Measurements from ENCODE around the gene EVI5L. TPM values are rescaled to one million over a fixed set of nuclear protein-coding genes. Genes with fewer than 3 reads are reported as not detected.

Gene EVI5L
- total RNA-seq, 1 donor from 2014 or later: 9.2 TPM

- Histone ChIP-seq H3K36me3 (ENCODE audit: control insufficient read depth, insufficient read depth, low read length) (no peaks in the 10 kb centered on the region), H3K4me3 (ENCODE audit: low read depth, low read length) (no peak overlapping the region), H3K27me3 (ENCODE audit: control insufficient read depth, insufficient read depth, low read length) (no peaks in the 10 kb centered on the region)
- DNase-seq (ENCODE audit: low read depth) (peak; percentile 88), FAIRE-seq (peak; percentile 99)
- no peak for TF ChIP-seq CTCF (IDR thresholded peaks at IDR 0.05; ENCODE audit: insufficient read depth, low read length, severe bottlenecking)
Measured at GRCh38 chr19:7833225-7834099, 3.4 kb downstream of the EVI5L start.

- TF ChIP-seq CTCF (IDR thresholded peaks at IDR 0.05; ENCODE audit: insufficient read depth, low read length, severe bottlenecking): no peak
- Histone ChIP-seq H3K27me3 (ENCODE audit: control insufficient read depth, insufficient read depth, low read length) (no peaks in the 10 kb centered on the region), H3K4me3 (ENCODE audit: low read depth, low read length) (no peak overlapping the region), H3K36me3 (ENCODE audit: control insufficient read depth, insufficient read depth, low read length) (no peaks in the 10 kb centered on the region)
- FAIRE-seq (no peak), DNase-seq (ENCODE audit: low read depth) (no peak)
Measured at GRCh38 chr19:7839476-7839875, 9.5 kb downstream of the EVI5L start.

GRCh38 chr19:7840629-7841028, 10.6 kb downstream of the EVI5L start:
- FAIRE-seq (no peak), DNase-seq (ENCODE audit: low read depth) (no peak)
- no peaks in the 10 kb centered on the region for H3K36me3 ChIP-seq (ENCODE audit: control insufficient read depth, insufficient read depth, low read length)
- no peaks in the 10 kb centered on the region for H3K27me3 ChIP-seq (ENCODE audit: control insufficient read depth, insufficient read depth, low read length)
- no peak for TF ChIP-seq CTCF (IDR thresholded peaks at IDR 0.05; ENCODE audit: insufficient read depth, low read length, severe bottlenecking)
- H3K4me3 ChIP-seq (ENCODE audit: low read depth, low read length): no peak overlapping the region

- H3K27me3 ChIP-seq (ENCODE audit: control insufficient read depth, insufficient read depth, low read length): no peaks in the 10 kb centered on the region
- no peak for TF ChIP-seq CTCF (IDR thresholded peaks at IDR 0.05; ENCODE audit: insufficient read depth, low read length, severe bottlenecking)
- H3K4me3 ChIP-seq (ENCODE audit: low read depth, low read length): no peak overlapping the region
- no peaks in the 10 kb centered on the region for H3K36me3 ChIP-seq (ENCODE audit: control insufficient read depth, insufficient read depth, low read length)
- FAIRE-seq (no peak), DNase-seq (ENCODE audit: low read depth) (no peak)
Measured at GRCh38 chr19:7841751-7842660, 12.0 kb downstream of the EVI5L start.

GRCh38 chr19:7842661-7843294, 12.8 kb downstream of the EVI5L start:
- no peak overlapping the region for H3K4me3 ChIP-seq (ENCODE audit: low read depth, low read length)
- DNase-seq (ENCODE audit: low read depth): no peak
- no peaks in the 10 kb centered on the region for H3K36me3 ChIP-seq (ENCODE audit: control insufficient read depth, insufficient read depth, low read length)
- no peaks in the 10 kb centered on the region for H3K27me3 ChIP-seq (ENCODE audit: control insufficient read depth, insufficient read depth, low read length)
- FAIRE-seq: no peak
- TF ChIP-seq CTCF (IDR thresholded peaks at IDR 0.05; ENCODE audit: insufficient read depth, low read length, severe bottlenecking): no peak
